Naive thymus-derived CD8-positive, alpha-beta T cell (primary cell): ENCODE results near the gene CRLF1. TPM values are rescaled to one million over a fixed set of nuclear protein-coding genes. Genes with fewer than 3 reads are reported as not detected.
A peak's percentile ranks its signal among the peaks of the same experiment; 100 is the strongest.

Experiments
- ATAC-seq, 2 donors: fragments of 150-1000 bp; cut with Tn5 transposase in 1 of 2; sonication (Bioruptor Pico), chemical (Tn5 transposase) in 1 of 2; 1 replicate in 1 of 2; 2 replicates in 1 of 2; pipeline ENCODE4 v1.10.0; 2021; ENCODE audit warnings: mild to moderate bottlenecking in 2 of 2, moderate library complexity in 2 of 2
- POLR2A ChIA-PET: fragments of 350-600 bp; sonication (Branson Sonifier 250); formaldehyde crosslinking; loops from one replicate; lab custom pipeline; 2021; ENCODE audit warnings: antibody characterized with exemption; lab: Charles Lee
- DNase-seq, 10 donors: peaks; one replicate each; pipeline versions ENCODE4 v3.0.0 to v3.0.0-alpha.2; 2020 to 2022
- H3K27ac Mint-ChIP-seq, 10 donors: one replicate each; pipeline ENCODE4 v1.8.0; 2020 to 2022; ENCODE audit warnings: mild to moderate bottlenecking in 10 of 10, mixed read lengths in 10 of 10, moderate library complexity in 4 of 10, inconsistent platforms in 1 of 10
- H3K27me3 Mint-ChIP-seq, 5 donors: one replicate each; pipeline ENCODE4 v1.8.0; 2021 to 2022; ENCODE audit warnings: mixed read lengths in 5 of 5
- H3K36me3 Mint-ChIP-seq, 3 donors: one replicate each; pipeline ENCODE4 v1.8.0; 2020 to 2022; ENCODE audit warnings: mixed read lengths in 3 of 3, mild to moderate bottlenecking in 2 of 3, inconsistent platforms in 1 of 3
- H3K4me1 Mint-ChIP-seq, 4 donors: one replicate each; pipeline ENCODE4 v1.8.0; 2021 to 2022; ENCODE audit warnings: mixed read lengths in 4 of 4
- H3K4me3 Mint-ChIP-seq, 10 donors: one replicate each; pipeline ENCODE4 v1.8.0; 2020 to 2022; ENCODE audit warnings: mild to moderate bottlenecking in 10 of 10, mixed read lengths in 10 of 10, moderate library complexity in 6 of 10, inconsistent platforms in 1 of 10
- H3K9me3 Mint-ChIP-seq, 9 donors: one replicate each; pipeline ENCODE4 v1.8.0; 2020 to 2022; ENCODE audit warnings: mixed read lengths in 9 of 9, mild to moderate bottlenecking in 3 of 9, inconsistent platforms in 1 of 9, moderate library complexity in 1 of 9
- polyA plus RNA-seq, 3 donors: library from polyadenylated mRNA; unstranded; fragments of 300-500 nt; fragmentation: Illumina TruSeq; gene quantifications; one replicate each; pipeline ENCODE4 v1.2.3, GENCODE V29; 2021
- total RNA-seq, 8 experiments: library from RNA in 2 of 8; stranded (reverse) in 2 of 8; gene quantifications; one replicate each; pipeline ENCODE4 v1.2.3 and lab custom pipeline; 2021 to 2026

CRLF1 gene
- total and polyA plus RNA-seq, 5 experiments from 2014 or later, result 0.55 to 1.1 TPM; not detected in 3

GRCh38 chr19:18559685-18560084, 46.9 kb downstream of the CRLF1 start:
- no peak for DNase-seq
- Mint-ChIP-seq H3K9me3 (no peaks in the 10 kb centered on the region), H3K27ac (peak overlapping the region in 9 of 10 donors; percentile 37 to 99 (median 95)), H3K4me1 (peaks cover 11 to 30% (median 21%) of the 10 kb centered on the region in 4 donors), H3K4me3 (peak overlapping the region; percentile 6 to 94 (median 72)), H3K36me3 (peaks cover 0 to 24% (median under 1%) of the 10 kb centered on the region in 3 donors), H3K27me3 (no peaks in the 10 kb centered on the region)
- POLR2A ChIA-PET, result interaction anchor here (2.6 to 3.9 kb wide), 3 partner anchors 12 to 39 kb away, joined by 40 to 52 read pairs (median 44); partner anchors contain the start of genes ELL, REX1BD and UBA52
- no peak for ATAC-seq

DNA sequence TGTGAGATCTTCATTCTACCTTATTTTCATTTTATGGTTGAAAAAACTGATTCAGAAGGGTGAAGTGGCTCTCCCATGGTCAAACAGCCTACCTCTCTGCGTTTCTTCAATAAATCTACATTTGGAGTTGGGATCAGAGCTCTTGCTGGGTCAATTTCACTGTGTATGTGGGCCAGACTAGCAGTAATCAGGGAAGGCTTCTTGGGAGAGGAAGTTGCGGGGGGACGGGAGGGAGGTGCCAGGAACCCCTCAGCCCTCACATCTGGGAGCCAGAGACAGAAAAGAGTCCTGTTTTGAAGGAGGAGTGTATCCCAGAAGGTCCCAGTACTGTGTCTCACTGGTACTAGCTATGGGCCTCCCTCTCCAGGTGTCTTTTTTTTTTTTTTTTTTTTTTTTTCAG, 48.0 kb downstream of the CRLF1 start:
- Mint-ChIP-seq H3K9me3 (no peaks in the 10 kb centered on the region), H3K27ac (peak overlapping the region; percentile 89 to 99 (median 95)), H3K36me3 (peaks cover 0 to 16% (median 0%) of the 10 kb centered on the region in 3 donors), H3K4me1 (peaks cover 11 to 30% (median 21%) of the 10 kb centered on the region in 4 donors), H3K27me3 (no peaks in the 10 kb centered on the region), H3K4me3 (peak overlapping the region; percentile 80 to 94 (median 90))
- no peak for ATAC-seq
- POLR2A ChIA-PET, result interaction anchor here (0.6 to 4.1 kb wide), 17 partner anchors 8 to 361 kb away, joined by 3 to 52 read pairs (median 6); partner anchors contain the start of genes COPE, DDX49, ELL and FKBP8
- no peak for DNase-seq

DNA sequence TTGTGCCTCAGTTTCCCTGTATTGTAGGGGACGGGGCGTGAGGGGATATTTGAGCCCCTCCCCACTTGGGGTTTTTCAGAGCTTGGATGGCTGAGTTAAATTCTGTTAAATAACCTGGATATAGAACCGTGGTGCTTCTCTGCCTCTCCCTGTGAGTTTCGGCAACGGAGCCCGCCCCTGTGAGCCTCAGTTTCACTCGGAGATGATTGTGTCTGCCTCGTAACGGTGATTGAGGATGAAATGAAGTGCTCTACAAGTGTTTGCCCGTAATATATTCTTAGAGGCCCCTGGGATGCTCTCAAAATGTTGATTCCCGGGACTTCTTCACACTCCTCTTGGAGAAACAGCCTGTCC, 48.4 kb downstream of the CRLF1 start:
- ATAC-seq (no peak), DNase-seq (no peak)
- peak overlapping the region; percentile 89 to 99 (median 95) for H3K27ac Mint-ChIP-seq
- no peaks in the 10 kb centered on the region for H3K9me3 Mint-ChIP-seq
- POLR2A ChIA-PET, result interaction anchor here (0.6 to 4.1 kb wide), 19 partner anchors 9 to 361 kb away, joined by 3 to 52 read pairs (median 6); partner anchors contain the start of genes COPE, DDX49, ELL and FKBP8
- peak overlapping the region; percentile 80 to 94 (median 90) for H3K4me3 Mint-ChIP-seq
- H3K27me3 Mint-ChIP-seq, result no peaks in the 10 kb centered on the region
- H3K4me1 Mint-ChIP-seq, result peaks cover 11 to 30% (median 21%) of the 10 kb centered on the region in 4 donors
- H3K36me3 Mint-ChIP-seq, result peaks cover 0 to 11% (median 0%) of the 10 kb centered on the region in 3 donors

- Mint-ChIP-seq H3K9me3 (no peaks in the 10 kb centered on the region), H3K27ac (peak within 1 kb of the TSS; percentile 89 to 99 (median 95)), H3K36me3 (peaks cover 0 to 7% (median 0%) of the 10 kb centered on the region in 3 donors), H3K4me3 (peak within 1 kb of the TSS; percentile 80 to 94 (median 90)), H3K4me1 (peaks cover 11 to 30% (median 21%) of the 10 kb centered on the region in 4 donors), H3K27me3 (no peaks in the 10 kb centered on the region)
- DNase-seq (peak; percentile 90 to 99 (median 98)), ATAC-seq (peak; percentile 98 to 99)
- POLR2A ChIA-PET, result interaction anchor here (0.6 to 4.1 kb wide), 24 partner anchors 9 to 1115 kb away, joined by 3 to 52 read pairs (median 4); partner anchors contain the start of genes COPE, DDX49, ELL and FKBP8
These were observed 49.0 kb downstream of the CRLF1 start, which contains the start of gene KXD1 for GRCh38 chr19:18557411-18558201. KXD1 (plus strand) TSS chr19:18557870; CDS start chr19:18562057, 4,187 bp downstream.

DNA sequence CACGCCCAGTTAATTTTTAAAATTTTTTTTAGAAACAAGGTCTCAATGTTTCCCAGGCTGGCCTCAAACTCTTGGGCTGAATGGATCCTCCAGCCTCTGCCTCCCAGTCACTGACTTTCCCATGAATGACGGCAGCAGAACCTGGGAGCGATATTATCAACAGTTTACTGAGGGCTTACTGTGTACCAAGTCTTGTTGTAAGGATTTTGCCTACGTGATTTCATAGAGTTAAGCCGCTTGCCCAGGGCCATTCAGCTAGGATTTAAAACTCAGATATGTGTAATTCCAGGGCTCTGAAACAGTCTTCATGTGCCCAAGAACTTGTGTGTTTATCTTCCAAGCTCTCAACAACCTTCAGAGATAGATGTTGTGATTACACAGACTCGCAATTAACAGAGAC, 55.0 kb downstream of the CRLF1 start:
- ATAC-seq (no peak), DNase-seq (no peak)
- H3K27ac Mint-ChIP-seq, result peak overlapping the region in 1 of 10 donors; percentile 39
- H3K4me1 Mint-ChIP-seq, result no peaks in the 10 kb centered on the region
- POLR2A ChIA-PET, result no interaction called here
- no peaks in the 10 kb centered on the region for H3K27me3 Mint-ChIP-seq
- no peaks in the 10 kb centered on the region for H3K9me3 Mint-ChIP-seq
- no peak overlapping the region for H3K4me3 Mint-ChIP-seq
- H3K36me3 Mint-ChIP-seq, result no peaks in the 10 kb centered on the region

DNA sequence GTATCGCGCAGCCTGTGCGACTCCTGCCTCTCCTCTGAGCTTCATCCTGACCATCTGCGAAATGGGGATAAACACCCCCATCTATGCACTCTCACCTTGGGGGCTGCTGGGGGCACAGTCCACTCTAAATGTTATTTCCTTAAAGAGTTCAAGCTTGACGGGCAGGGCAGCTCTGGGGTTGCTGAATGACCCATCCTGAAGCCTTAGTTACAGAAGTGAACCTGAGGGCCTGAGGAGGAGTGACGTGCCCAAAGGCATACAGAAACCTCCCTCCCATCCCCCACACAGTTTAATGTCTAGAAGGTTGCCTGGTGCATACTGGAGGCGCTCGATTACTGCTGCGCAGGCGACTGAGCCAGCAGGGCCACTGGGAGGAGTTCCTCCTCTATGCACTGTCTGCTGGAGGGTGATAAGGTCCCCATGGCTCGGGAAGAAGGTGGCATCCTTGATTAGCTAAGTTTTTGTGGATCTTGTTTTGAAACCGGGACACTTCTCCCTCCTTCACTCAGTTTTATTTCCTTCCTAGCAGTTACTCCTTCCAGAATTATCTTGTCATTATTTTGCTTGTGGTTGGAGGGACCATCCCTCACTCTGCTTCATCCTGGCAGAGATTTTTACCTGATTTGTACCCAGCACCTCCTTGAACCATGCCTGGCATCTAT, 62.7 kb downstream of the CRLF1 start:
- DNase-seq (peak in 9 of 10 donors; percentile 33 to 80 (median 57)), ATAC-seq (peak; percentile 52 to 64)
- H3K36me3 Mint-ChIP-seq, result peaks cover 0 to 27% (median 2%) of the 10 kb centered on the region in 3 donors
- H3K9me3 Mint-ChIP-seq, result no peaks in the 10 kb centered on the region
- POLR2A ChIA-PET, result interaction anchor here (0.8 to 2.8 kb wide), 6 partner anchors 13 to 288 kb away, joined by 4 to 29 read pairs (median 10); partner anchors contain the start of genes ELL, KXD1, REX1BD and UBA52
- peaks cover 7 to 36% (median 30%) of the 10 kb centered on the region in 4 donors for H3K4me1 Mint-ChIP-seq
- no peaks in the 10 kb centered on the region for H3K27me3 Mint-ChIP-seq
- H3K4me3 Mint-ChIP-seq, result peak overlapping the region; percentile 86 to 94 (median 92)
- H3K27ac Mint-ChIP-seq, result peak overlapping the region; percentile 90 to 98 (median 95)

Other genes starting within 250 kb of the CRLF1 start
- gene GDF15, start 220.6 kb downstream of the CRLF1 start, total RNA-seq, result not detected
- not detected for gene GDF15, start 220.6 kb downstream of the CRLF1 start, polyA plus RNA-seq
- under 1 TPM; 0.16 to 0.39 TPM for gene LRRC25, start 209.2 kb downstream of the CRLF1 start, total RNA-seq
- gene LRRC25, start 209.2 kb downstream of the CRLF1 start, polyA plus RNA-seq, result under 1 TPM in 2 of 3 donors, not detected in 1; 0.13 to 0.26 TPM
- 10 to 100 TPM; 41.3 to 45.4 TPM for gene SSBP4, start 187.4 kb downstream of the CRLF1 start, total RNA-seq
- 10 to 100 TPM; 48.1 to 78.8 (median 61.1) TPM for gene SSBP4, start 187.4 kb downstream of the CRLF1 start, polyA plus RNA-seq
- gene ISYNA1, start 168.7 kb downstream of the CRLF1 start, total RNA-seq, result 10 to 100 TPM; 62.5 to 63.7 TPM
- 10 to 100 TPM; 28.3 to 53.2 (median 40.4) TPM for gene ISYNA1, start 168.7 kb downstream of the CRLF1 start, polyA plus RNA-seq
- 10 to 100 TPM; 23.7 to 24.1 TPM for gene ELL, start 84.7 kb downstream of the CRLF1 start, total RNA-seq
- 10 to 100 TPM in 1 of 3 donors, 1 to 10 TPM in 2; 7.6 to 11.0 (median 9.3) TPM for gene ELL, start 84.7 kb downstream of the CRLF1 start, polyA plus RNA-seq
- gene FKBP8, start 63.2 kb downstream of the CRLF1 start, total RNA-seq, result 100 to 1,000 TPM; 235 to 236 TPM
- 100 to 1,000 TPM in 2 of 3 donors, 10 to 100 TPM in 1; 87.0 to 125 (median 106) TPM for gene FKBP8, start 63.2 kb downstream of the CRLF1 start, polyA plus RNA-seq
- gene KXD1, start 48.9 kb downstream of the CRLF1 start, total RNA-seq, result 10 to 100 TPM; 96.2 to 97.9 TPM
- 10 to 100 TPM; 68.3 to 80.2 (median 79.4) TPM for gene KXD1, start 48.9 kb downstream of the CRLF1 start, polyA plus RNA-seq
- 1,000 to 10,000 TPM; 1,986 to 2,036 TPM for gene UBA52, start 34.9 kb downstream of the CRLF1 start, total RNA-seq
- gene UBA52, start 34.9 kb downstream of the CRLF1 start, polyA plus RNA-seq, result 1,000 to 10,000 TPM; 1,743 to 2,077 (median 1,903) TPM
- gene REX1BD, start 18.0 kb downstream of the CRLF1 start, total RNA-seq, result 100 to 1,000 TPM; 138 to 165 TPM
- gene REX1BD, start 18.0 kb downstream of the CRLF1 start, polyA plus RNA-seq, result 100 to 1,000 TPM; 165 to 196 (median 176) TPM
- not detected for gene TMEM59L, start 6.1 kb upstream of the CRLF1 start, total RNA-seq
- gene TMEM59L, start 6.1 kb upstream of the CRLF1 start, polyA plus RNA-seq, result under 1 TPM in 2 of 3 donors, not detected in 1; 0.09 to 0.27 TPM
- 10 to 100 TPM; 12.1 to 13.9 TPM for gene KLHL26, start 30.2 kb upstream of the CRLF1 start, total RNA-seq
- gene KLHL26, start 30.2 kb upstream of the CRLF1 start, polyA plus RNA-seq, result 1 to 10 TPM; 3.3 to 5.7 (median 5.3) TPM
- 10 to 100 TPM; 24.2 to 25.7 TPM for gene CRTC1, start 76.9 kb upstream of the CRLF1 start, total RNA-seq
- 1 to 10 TPM; 1.2 to 2.0 (median 1.9) TPM for gene CRTC1, start 76.9 kb upstream of the CRLF1 start, polyA plus RNA-seq
- gene COMP, start 184.5 kb upstream of the CRLF1 start, total RNA-seq, result not detected
- gene COMP, start 184.5 kb upstream of the CRLF1 start, polyA plus RNA-seq, result not detected
- 100 to 1,000 TPM; 109 to 112 TPM for gene UPF1, start 225.2 kb upstream of the CRLF1 start, total RNA-seq
- 10 to 100 TPM in 1 of 3 donors, 1 to 10 TPM in 2; 7.5 to 28.4 (median 9.5) TPM for gene UPF1, start 225.2 kb upstream of the CRLF1 start, polyA plus RNA-seq